HEK293 (cell line): ENCODE data around the gene PLXNA2.

Source experiments
- SALL2 ChIP-seq: fragments of 450-650 bp; formaldehyde crosslinking; IDR thresholded peaks from 2 replicates; pipeline ENCODE4 v1.5.0; 2017; ENCODE audit warnings: missing biosample characterization, mild to moderate bottlenecking, missing genetic modification characterization, borderline replicate concordance
- YY1 ChIP-seq: fragments of 450-650 bp; formaldehyde crosslinking; IDR thresholded peaks from 2 replicates; pipeline ENCODE4 v1.5.1; 2018; ENCODE audit warnings: missing biosample characterization, missing genetic modification characterization
- ZNF121 ChIP-seq: fragments of 450-650 bp; formaldehyde crosslinking; IDR thresholded peaks from 2 replicates; pipeline ENCODE4 v1.5.1; 2016; ENCODE audit warnings: missing biosample characterization, missing genetic modification characterization
- ZNF155 ChIP-seq: fragments of 450-650 bp; formaldehyde crosslinking; IDR thresholded peaks from 2 replicates; pipeline ENCODE4 v1.5.1; 2016; ENCODE audit warnings: missing biosample characterization, missing genetic modification characterization
- ZNF221 ChIP-seq: fragments of 450-650 bp; formaldehyde crosslinking; IDR thresholded peaks from 2 replicates; pipeline ENCODE4 v1.5.1; 2017; ENCODE audit warnings: missing biosample characterization, missing genetic modification characterization, borderline replicate concordance
- ZNF354C ChIP-seq: fragments of 450-650 bp; formaldehyde crosslinking; IDR thresholded peaks from 2 replicates; pipeline ENCODE4 v1.5.1; 2016; ENCODE audit warnings: missing biosample characterization, missing genetic modification characterization, low read depth, borderline replicate concordance
- ZNF366 ChIP-seq: fragments of 450-650 bp; formaldehyde crosslinking; conservative IDR thresholded peaks from 2 replicates; pipeline ENCODE4 v1.5.1; 2016; ENCODE audit warnings: missing biosample characterization, missing genetic modification characterization
- ZNF530 ChIP-seq: fragments of 450-650 bp; formaldehyde crosslinking; IDR thresholded peaks from 2 replicates; pipeline ENCODE4 v1.5.1; 2016; ENCODE audit warnings: low read depth, missing biosample characterization, missing genetic modification characterization
- ZNF624 ChIP-seq: fragments of 450-650 bp; formaldehyde crosslinking; IDR thresholded peaks from 2 replicates; pipeline ENCODE4 v1.5.1; 2017; ENCODE audit warnings: missing biosample characterization, missing genetic modification characterization
- TF ChIP-seq, protein P1 (sequence below): fragments of 450-650 bp; formaldehyde crosslinking; IDR thresholded peaks from 2 replicates; pipeline ENCODE4 v1.5.1; 2016; ENCODE audit warnings: missing biosample characterization, missing genetic modification characterization
- TF ChIP-seq, protein P2 (sequence below): fragments of 450-650 bp; formaldehyde crosslinking; optimal IDR thresholded peaks from 2 replicates; pipeline ENCODE3; 2016; ENCODE audit warnings: missing biosample characterization, mild to moderate bottlenecking, missing genetic modification characterization
- TF ChIP-seq, protein P3 (sequence below): fragments of 450-650 bp; IDR thresholded peaks from 2 replicates; pipeline ENCODE4 v1.5.1; 2018; ENCODE audit warnings: missing biosample characterization, missing genetic modification characterization

- TF ChIP-seq, protein P1, sequence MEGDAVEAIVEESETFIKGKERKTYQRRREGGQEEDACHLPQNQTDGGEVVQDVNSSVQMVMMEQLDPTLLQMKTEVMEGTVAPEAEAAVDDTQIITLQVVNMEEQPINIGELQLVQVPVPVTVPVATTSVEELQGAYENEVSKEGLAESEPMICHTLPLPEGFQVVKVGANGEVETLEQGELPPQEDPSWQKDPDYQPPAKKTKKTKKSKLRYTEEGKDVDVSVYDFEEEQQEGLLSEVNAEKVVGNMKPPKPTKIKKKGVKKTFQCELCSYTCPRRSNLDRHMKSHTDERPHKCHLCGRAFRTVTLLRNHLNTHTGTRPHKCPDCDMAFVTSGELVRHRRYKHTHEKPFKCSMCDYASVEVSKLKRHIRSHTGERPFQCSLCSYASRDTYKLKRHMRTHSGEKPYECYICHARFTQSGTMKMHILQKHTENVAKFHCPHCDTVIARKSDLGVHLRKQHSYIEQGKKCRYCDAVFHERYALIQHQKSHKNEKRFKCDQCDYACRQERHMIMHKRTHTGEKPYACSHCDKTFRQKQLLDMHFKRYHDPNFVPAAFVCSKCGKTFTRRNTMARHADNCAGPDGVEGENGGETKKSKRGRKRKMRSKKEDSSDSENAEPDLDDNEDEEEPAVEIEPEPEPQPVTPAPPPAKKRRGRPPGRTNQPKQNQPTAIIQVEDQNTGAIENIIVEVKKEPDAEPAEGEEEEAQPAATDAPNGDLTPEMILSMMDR (tag by site-specific recombination): no peak
- TF ChIP-seq, protein P2, sequence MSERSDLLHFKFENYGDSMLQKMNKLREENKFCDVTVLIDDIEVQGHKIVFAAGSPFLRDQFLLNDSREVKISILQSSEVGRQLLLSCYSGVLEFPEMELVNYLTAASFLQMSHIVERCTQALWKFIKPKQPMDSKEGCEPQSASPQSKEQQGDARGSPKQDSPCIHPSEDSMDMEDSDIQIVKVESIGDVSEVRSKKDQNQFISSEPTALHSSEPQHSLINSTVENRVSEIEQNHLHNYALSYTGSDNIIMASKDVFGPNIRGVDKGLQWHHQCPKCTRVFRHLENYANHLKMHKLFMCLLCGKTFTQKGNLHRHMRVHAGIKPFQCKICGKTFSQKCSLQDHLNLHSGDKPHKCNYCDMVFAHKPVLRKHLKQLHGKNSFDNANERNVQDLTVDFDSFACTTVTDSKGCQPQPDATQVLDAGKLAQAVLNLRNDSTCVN (tag by site-specific recombination): no peak
- TF ChIP-seq ZNF155 (tag by site-specific recombination) (no peak), ZNF530 (tag by site-specific recombination) (no peak), ZNF221 (no peak), ZNF366 (no peak), YY1 (tag by site-specific recombination) (no peak), ZNF121 (tag by site-specific recombination) (no peak), ZNF354C (tag by site-specific recombination) (no peak), ZNF624 (tag by site-specific recombination) (no peak), SALL2 (tag by site-specific recombination) (no peak)
- TF ChIP-seq, protein P3, sequence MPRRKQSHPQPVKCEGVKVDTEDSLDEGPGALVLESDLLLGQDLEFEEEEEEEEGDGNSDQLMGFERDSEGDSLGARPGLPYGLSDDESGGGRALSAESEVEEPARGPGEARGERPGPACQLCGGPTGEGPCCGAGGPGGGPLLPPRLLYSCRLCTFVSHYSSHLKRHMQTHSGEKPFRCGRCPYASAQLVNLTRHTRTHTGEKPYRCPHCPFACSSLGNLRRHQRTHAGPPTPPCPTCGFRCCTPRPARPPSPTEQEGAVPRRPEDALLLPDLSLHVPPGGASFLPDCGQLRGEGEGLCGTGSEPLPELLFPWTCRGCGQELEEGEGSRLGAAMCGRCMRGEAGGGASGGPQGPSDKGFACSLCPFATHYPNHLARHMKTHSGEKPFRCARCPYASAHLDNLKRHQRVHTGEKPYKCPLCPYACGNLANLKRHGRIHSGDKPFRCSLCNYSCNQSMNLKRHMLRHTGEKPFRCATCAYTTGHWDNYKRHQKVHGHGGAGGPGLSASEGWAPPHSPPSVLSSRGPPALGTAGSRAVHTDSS (tag by site-specific recombination): no peak
Observed at GRCh38 chr1:208174200-208174599, 70.0 kb downstream of the PLXNA2 start.
